Peyer's patch (tissue), 4 donors: Measurements from ENCODE around the gene SPDYC.

Source experiments
- CTCF ChIP-seq, 6 experiments: fragments of 450-650 bp in 4 of 6; fragments of 200-600 bp in 2 of 6; sonication (generic) in 1 of 6; IDR thresholded peaks; one replicate each; pipeline ENCODE4 v1.5.1; 2017 to 2019; ENCODE audit warnings: antibody characterized with exemption in 6 of 6, mild to moderate bottlenecking in 3 of 6, moderate library complexity in 1 of 6
- POLR2A ChIP-seq, 2 donors: fragments of 450-650 bp; IDR thresholded peaks; one replicate each; pipeline ENCODE4 v1.5.1; 2017; ENCODE audit warnings: antibody characterized with exemption in 2 of 2, mild to moderate bottlenecking in 2 of 2, moderate library complexity in 2 of 2

- TF ChIP-seq CTCF (IDR thresholded peaks at IDR 0.05) (no peak), POLR2A (IDR thresholded peaks at IDR 0.05) (no peak)
These were observed 13.8 kb upstream of the SPDYC start for GRCh38 chr11:65156256-65156655.
